A549 treated with Hydrocortisone at 1 μM for 4 hours (cell line): ENCODE results near the gene HMBS. TPM values are rescaled to one million over a fixed set of nuclear protein-coding genes. Genes with fewer than 3 reads are reported as not detected.

Experiments
- total RNA-seq: library from RNA; stranded (reverse); fragments of 200-300 nt; extraction: Qiagen RNA extraction; gene quantifications from 5 replicates; pipeline ENCODE4 v1.2.3, GENCODE V29; 2022

Gene HMBS
- 43.9 to 48.8 TPM (median 45.8 TPM) in 5 replicates for total RNA-seq

GRCh38 chr11:119084663-119085436 is at the start of gene HMBS:
HMBS (plus strand) TSS chr11:119084881; CDS start chr11:119085034, 153 bp downstream.

GRCh38 chr11:119057000-119057769 is 27.5 kb upstream of the HMBS start, which contains the start of gene HYOU1:
HYOU1 (minus strand) TSS chr11:119057205; CDS start chr11:119056160, 1,045 bp downstream.

DNA sequence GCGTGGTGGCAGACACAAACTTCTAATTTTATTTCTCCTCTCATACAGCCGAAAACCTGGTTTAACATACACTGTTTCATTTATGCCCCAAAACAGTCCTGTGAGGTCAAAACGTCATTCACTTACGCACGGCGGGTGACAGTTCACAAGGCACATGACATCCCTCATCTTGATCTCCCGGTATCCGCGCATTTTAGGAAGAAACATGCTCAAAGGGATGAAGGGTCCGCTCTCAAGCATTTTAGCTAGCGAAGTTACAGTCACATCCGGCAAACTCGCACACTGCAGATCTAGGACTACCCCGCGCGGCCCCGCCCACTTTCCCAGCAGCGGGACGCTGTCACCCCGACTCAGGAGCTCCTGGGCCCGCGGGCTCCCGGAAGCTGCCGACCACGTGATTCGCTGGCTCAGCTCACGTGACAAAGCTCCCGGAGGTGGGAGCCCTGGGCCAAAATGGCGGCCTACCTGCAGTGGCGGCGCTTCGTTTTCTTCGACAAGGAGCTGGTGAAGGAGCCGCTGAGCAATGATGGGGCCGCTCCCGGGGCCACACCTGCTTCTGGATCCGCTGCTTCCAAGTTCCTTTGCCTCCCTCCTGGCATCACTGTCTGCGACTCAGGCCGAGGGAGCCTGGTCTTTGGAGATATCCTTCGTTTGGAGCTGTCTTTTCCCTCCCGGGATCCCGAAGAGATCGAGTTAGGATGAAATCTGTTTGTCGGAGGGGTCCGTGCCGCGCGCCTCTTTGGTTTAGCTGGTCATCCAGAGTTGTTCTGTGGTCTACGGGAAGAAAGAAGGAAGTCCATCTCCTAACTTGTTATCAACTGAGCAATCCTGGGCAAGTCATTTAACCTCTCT is 17.1 kb upstream of the HMBS start, which contains the start of gene VPS11:
Gene VPS11, plus strand, starts transcription at position 448 of the 852 bp plus-strand sequence. Its CDS starts 6 bp downstream, at position 454.

DNA sequence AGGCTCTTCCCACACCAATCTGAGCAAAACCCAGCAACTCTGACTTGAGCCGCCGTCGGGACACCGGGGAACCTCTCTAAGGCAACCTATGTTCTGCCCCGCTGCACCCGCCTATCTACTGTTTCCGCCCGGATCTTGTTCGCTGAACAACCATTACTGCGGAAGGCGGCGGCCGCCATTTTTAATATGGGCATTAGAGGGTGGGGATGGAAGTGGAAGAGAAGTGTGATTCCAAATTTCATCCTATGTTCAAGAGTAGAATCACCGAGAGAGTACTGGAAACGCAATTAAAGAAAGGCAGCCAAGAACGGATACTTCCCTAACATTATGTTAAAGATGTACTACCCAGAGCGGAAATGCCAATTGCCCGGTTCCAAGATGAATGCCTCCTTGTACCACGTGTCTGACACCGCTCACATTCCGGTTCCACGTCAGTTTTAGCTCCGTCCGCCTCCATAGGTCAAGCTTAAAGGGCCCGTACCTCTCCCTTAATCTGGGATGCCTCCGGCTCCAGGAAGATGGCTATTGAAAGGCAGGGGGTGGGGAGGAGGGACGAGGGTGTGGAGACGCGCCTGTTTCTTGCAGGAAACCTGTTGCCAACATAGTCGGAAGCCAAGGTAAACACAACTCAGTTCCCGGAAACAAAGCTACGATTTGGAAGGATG is 17.2 kb downstream of the HMBS start, which contains the start of gene DPAGT1:
Gene DPAGT1, minus strand, starts transcription at position 95 of the 665 bp plus-strand sequence. CDS start 198 bp downstream, outside the sequence.

GRCh38 chr11:119106564-119107537 is 22.2 kb downstream of the HMBS start, which contains the start of gene C2CD2L:
C2CD2L (plus strand) TSS chr11:119107344; CDS start chr11:119107742, 398 bp downstream.

DNA sequence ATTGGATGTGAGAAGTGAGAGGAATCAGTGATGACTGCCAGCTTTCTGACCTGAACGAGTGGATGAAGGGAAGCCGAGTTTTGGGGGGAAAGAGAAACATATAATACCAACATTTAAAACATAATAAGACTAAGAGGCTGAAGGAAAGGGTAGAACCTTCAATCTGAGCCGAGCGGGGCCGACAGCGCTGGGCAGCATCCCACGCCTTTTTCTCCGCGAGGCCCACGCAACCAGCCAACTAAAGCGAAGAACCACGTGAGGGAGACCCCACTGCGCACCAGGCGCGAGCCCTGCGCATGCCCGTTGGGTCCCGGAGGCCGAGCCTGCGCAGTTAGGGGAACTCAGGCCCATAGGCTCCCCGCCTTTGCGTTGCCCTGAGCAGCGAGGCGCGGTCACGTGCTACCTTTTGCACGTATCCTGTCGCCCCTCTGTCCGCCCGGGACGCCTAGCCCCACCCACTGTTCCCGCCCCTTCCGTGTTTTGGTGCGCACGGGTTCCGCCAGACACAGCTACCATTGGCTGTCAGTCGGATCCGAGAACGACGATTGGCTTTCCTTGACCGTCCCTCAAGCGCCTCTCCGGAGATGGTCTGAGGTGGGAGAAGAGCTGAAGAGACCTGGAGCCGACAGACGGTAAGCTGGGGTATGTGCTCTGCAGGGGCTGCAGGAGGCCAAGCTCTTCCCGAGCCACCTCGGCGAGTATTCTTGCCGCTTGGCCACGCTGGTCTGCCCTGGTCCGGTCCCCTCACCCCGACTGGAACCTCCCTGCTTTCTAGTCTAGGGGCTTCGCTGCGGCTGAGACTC is 36.5 kb downstream of the HMBS start, which contains the start of gene HINFP:
Gene HINFP, plus strand, starts transcription at position 573 of the 803 bp plus-strand sequence. CDS start 5,365 bp downstream, outside the sequence.

Other genes starting within 250 kb of the HMBS start
- gene CXCR5, start 201.0 kb upstream of the HMBS start, total RNA-seq = 0.05 to 0.24 TPM (median 0.17 TPM) in 5 replicates
- gene BCL9L, start 159.0 kb upstream of the HMBS start, total RNA-seq = 165 to 204 TPM (median 178 TPM) in 5 replicates
- 0.55 to 1.2 TPM (median 1.1 TPM) in 5 replicates for gene UPK2, start 128.6 kb upstream of the HMBS start, total RNA-seq
- gene FOXR1, start 113.1 kb upstream of the HMBS start, total RNA-seq = not detected in 5 replicates
- gene CENATAC, start 86.7 kb upstream of the HMBS start, total RNA-seq = 11.1 to 16.4 TPM (median 11.9 TPM) in 5 replicates
- gene RPS25, start 66.5 kb upstream of the HMBS start, total RNA-seq = 798 to 951 TPM (median 825 TPM) in 5 replicates
- 56.3 to 65.9 TPM (median 58.0 TPM) in 5 replicates for gene TRAPPC4, start 66.1 kb upstream of the HMBS start, total RNA-seq
- gene SLC37A4, start 54.0 kb upstream of the HMBS start, total RNA-seq = 11.3 to 11.9 TPM (median 11.6 TPM) in 5 replicates
- gene HYOU1, start 27.7 kb upstream of the HMBS start, total RNA-seq = 44.3 to 48.8 TPM (median 45.3 TPM) in 5 replicates
- gene VPS11, start 17.1 kb upstream of the HMBS start, total RNA-seq = 12.3 to 13.6 TPM (median 12.5 TPM) in 5 replicates
- gene DPAGT1, start 17.0 kb downstream of the HMBS start, total RNA-seq = 31.5 to 39.9 TPM (median 37.0 TPM) in 5 replicates
- gene C2CD2L, start 22.5 kb downstream of the HMBS start, total RNA-seq = 4.8 to 6.5 TPM (median 5.2 TPM) in 5 replicates
- gene HINFP, start 36.7 kb downstream of the HMBS start, total RNA-seq = 8.6 to 11.7 TPM (median 9.3 TPM) in 5 replicates
- gene ABCG4, start 64.2 kb downstream of the HMBS start, total RNA-seq = 0.26 to 0.40 TPM (median 0.33 TPM) in 5 replicates
- gene NLRX1, start 83.8 kb downstream of the HMBS start, total RNA-seq = 9.7 to 12.0 TPM (median 10.7 TPM) in 5 replicates
- gene NHERF4, start 100.6 kb downstream of the HMBS start, total RNA-seq = 0.15 to 0.30 TPM (median 0.23 TPM) in 4 of 5 replicates, not detected in the other
- gene CBL, start 121.5 kb downstream of the HMBS start, total RNA-seq = 5.7 to 10.7 TPM (median 7.9 TPM) in 5 replicates
- 10.6 to 14.2 TPM (median 11.4 TPM) in 5 replicates for gene MCAM, start 232.2 kb downstream of the HMBS start, total RNA-seq
- gene RNF26, start 249.6 kb downstream of the HMBS start, total RNA-seq = 32.7 to 38.7 TPM (median 34.8 TPM) in 5 replicates